LoVo (cell line): ENCODE data around the gene CSN1S1.

Experiments
- DNase-seq: peaks from one replicate; pipeline ENCODE4 v3.0.0-alpha.2; 2016; ENCODE audit warnings: low spot score

The CSN1S1 gene

GRCh38 chr4:69994782-69995181, 63.9 kb downstream of the CSN1S1 start:
- no peak for DNase-seq

- no peak for DNase-seq
These were observed 64.7 kb downstream of the CSN1S1 start, which contains the start of gene STATH for GRCh38 chr4:69995526-69996016. Gene STATH, plus strand, starts transcription at chr4:69995966. Its CDS starts 2,472 bp downstream, at chr4:69998438.
